Activated CD4-positive, alpha-beta memory T cell treated with anti-CD3 and anti-CD28 coated beads for 36 hours (primary cell): Measurements from ENCODE around the gene IGF1R. TPM values are rescaled to one million over a fixed set of nuclear protein-coding genes. Genes with fewer than 3 reads are reported as not detected.

Source experiments
- CTCF ChIA-PET: fragments of 350-600 bp; sonication (Branson Sonifier 250); formaldehyde crosslinking; loops from one replicate; lab custom pipeline; 2021; ENCODE audit warnings: antibody characterized with exemption, inconsistent platforms; lab: Charles Lee
- POLR2A ChIA-PET: fragments of 350-600 bp; sonication (Branson Sonifier 250); formaldehyde crosslinking; loops from one replicate; lab custom pipeline; 2021; ENCODE audit warnings: antibody characterized with exemption; lab: Charles Lee
- DNase-seq: peaks from one replicate; pipeline ENCODE4 v3.0.0-alpha.2; 2020
- H3K27ac Mint-ChIP-seq: one replicate; pipeline ENCODE4 v1.8.0; 2021; ENCODE audit warnings: mixed read lengths
- H3K27me3 Mint-ChIP-seq: one replicate; pipeline ENCODE4 v1.8.0; 2021; ENCODE audit warnings: mixed read lengths
- H3K36me3 Mint-ChIP-seq: one replicate; pipeline ENCODE4 v1.8.0; 2021; ENCODE audit warnings: mixed read lengths
- H3K4me1 Mint-ChIP-seq: one replicate; pipeline ENCODE4 v1.8.0; 2021; ENCODE audit warnings: low read depth, mixed read lengths
- H3K4me3 Mint-ChIP-seq: one replicate; pipeline ENCODE4 v1.8.0; 2021; ENCODE audit warnings: mild to moderate bottlenecking, mixed read lengths
- H3K9me3 Mint-ChIP-seq: one replicate; pipeline ENCODE4 v1.8.0; 2021; ENCODE audit warnings: mixed read lengths
- intact Hi-C: fragments of 100-400 bp; cut with micrococcal nuclease; formaldehyde crosslinking; loops from one replicate; pipeline ENCODE4 v1.15.1; 2023
- total RNA-seq, 2 experiments: library from RNA; stranded (reverse); gene quantifications; one replicate each; pipeline ENCODE4 v1.2.3, GENCODE V29; 2021

Gene IGF1R
- total RNA-seq, 2 experiments from 2014 or later = 13.2 to 14.8 TPM

GRCh38 chr15:98663045-98663444, 14.7 kb downstream of the IGF1R start:
- DNase-seq = no peak
- intact Hi-C loops = no loop called here
- POLR2A ChIA-PET = no interaction called here
- Mint-ChIP-seq H3K27ac (no peak overlapping the region), H3K36me3 (no peaks in the 10 kb centered on the region), H3K4me1 (peaks cover 14% of the 10 kb centered on the region), H3K9me3 (no peaks in the 10 kb centered on the region), H3K27me3 (peaks cover 4% of the 10 kb centered on the region), H3K4me3 (no peak overlapping the region)
- CTCF ChIA-PET = interaction anchor here (1.9 kb wide), 1 partner anchor 10 kb away, joined by 5 read pairs; no protein-coding TSS in a partner anchor

- no peak overlapping the region for H3K4me3 Mint-ChIP-seq
- peaks cover 16% of the 10 kb centered on the region for H3K4me1 Mint-ChIP-seq
- intact Hi-C loops = no loop called here
- H3K27ac Mint-ChIP-seq = no peak overlapping the region
- H3K9me3 Mint-ChIP-seq = no peaks in the 10 kb centered on the region
- no peak for DNase-seq
- ChIA-PET POLR2A (no interaction called here), CTCF (no interaction called here)
- peaks cover 4% of the 10 kb centered on the region for H3K27me3 Mint-ChIP-seq
- H3K36me3 Mint-ChIP-seq = no peaks in the 10 kb centered on the region
Measured at GRCh38 chr15:98663606-98664005, 15.3 kb downstream of the IGF1R start.

- ChIA-PET POLR2A (no interaction called here), CTCF (no interaction called here)
- no peak overlapping the region for H3K4me3 Mint-ChIP-seq
- H3K36me3 Mint-ChIP-seq = no peaks in the 10 kb centered on the region
- H3K4me1 Mint-ChIP-seq = peaks cover 41% of the 10 kb centered on the region
- intact Hi-C loops = loop anchor here (5.0 kb wide), 1 partner anchor 111 kb away; no protein-coding TSS in a partner anchor
- no peaks in the 10 kb centered on the region for H3K9me3 Mint-ChIP-seq
- no peak overlapping the region for H3K27ac Mint-ChIP-seq
- no peak for DNase-seq
- H3K27me3 Mint-ChIP-seq = no peaks in the 10 kb centered on the region
Measured at GRCh38 chr15:98666441-98666840, 18.1 kb downstream of the IGF1R start.

- no peaks in the 10 kb centered on the region for H3K27me3 Mint-ChIP-seq
- ChIA-PET POLR2A (no interaction called here), CTCF (interaction anchor here (0.6 to 1.1 kb wide), 2 partner anchors 13 to 215 kb away, joined by 3 read pairs; no protein-coding TSS in a partner anchor)
- DNase-seq = no peak
- H3K36me3 Mint-ChIP-seq = no peaks in the 10 kb centered on the region
- H3K4me1 Mint-ChIP-seq = peaks cover 41% of the 10 kb centered on the region
- intact Hi-C loops = loop anchor here (5.0 kb wide), 1 partner anchor 110 kb away; no protein-coding TSS in a partner anchor
- H3K4me3 Mint-ChIP-seq = no peak overlapping the region
- H3K9me3 Mint-ChIP-seq = no peaks in the 10 kb centered on the region
- no peak overlapping the region for H3K27ac Mint-ChIP-seq
Measured at GRCh38 chr15:98666841-98667240, 18.5 kb downstream of the IGF1R start.

- intact Hi-C loops = loop anchor here (2.0 to 5.0 kb wide), 2 partner anchors 15 to 110 kb away; no protein-coding TSS in a partner anchor
- no peaks in the 10 kb centered on the region for H3K9me3 Mint-ChIP-seq
- H3K4me1 Mint-ChIP-seq = peaks cover 39% of the 10 kb centered on the region
- no peak for DNase-seq
- ChIA-PET CTCF (interaction anchor here (0.6 to 1.1 kb wide), 2 partner anchors 12 to 214 kb away, joined by 3 read pairs; no protein-coding TSS in a partner anchor), POLR2A (no interaction called here)
- no peak overlapping the region for H3K4me3 Mint-ChIP-seq
- no peak overlapping the region for H3K27ac Mint-ChIP-seq
- no peaks in the 10 kb centered on the region for H3K36me3 Mint-ChIP-seq
- no peaks in the 10 kb centered on the region for H3K27me3 Mint-ChIP-seq
Measured at GRCh38 chr15:98667521-98668179, 19.3 kb downstream of the IGF1R start.

- DNase-seq = peak; percentile 77
- peak overlapping the region; percentile 36 for H3K27ac Mint-ChIP-seq
- H3K9me3 Mint-ChIP-seq = no peaks in the 10 kb centered on the region
- H3K4me3 Mint-ChIP-seq = no peak overlapping the region
- ChIA-PET CTCF (interaction anchor here (1.0 to 1.9 kb wide), 3 partner anchors 9 to 182 kb away, joined by 5 to 8 read pairs (median 6); no protein-coding TSS in a partner anchor), POLR2A (no interaction called here)
- intact Hi-C loops = loop anchor here (1.0 to 5.0 kb wide), 3 partner anchors 16 to 109 kb away; partner anchors contain the start of gene IGF1R
- H3K4me1 Mint-ChIP-seq = peaks cover 39% of the 10 kb centered on the region
- H3K27me3 Mint-ChIP-seq = no peaks in the 10 kb centered on the region
- H3K36me3 Mint-ChIP-seq = no peaks in the 10 kb centered on the region
Measured at GRCh38 chr15:98668566-98669308, 20.4 kb downstream of the IGF1R start.

GRCh38 chr15:98669638-98670037, 21.3 kb downstream of the IGF1R start:
- ChIA-PET POLR2A (no interaction called here), CTCF (interaction anchor here (1.7 to 1.9 kb wide), 2 partner anchors 10 to 150 kb away, joined by 6 to 8 read pairs; no protein-coding TSS in a partner anchor)

GRCh38 chr15:98671060-98672008, 23.0 kb downstream of the IGF1R start:
- CTCF ChIA-PET = interaction anchor here (1.1 to 1.7 kb wide), 4 partner anchors 11 to 179 kb away, joined by 3 to 5 read pairs (median 4); no protein-coding TSS in a partner anchor
- H3K4me3 Mint-ChIP-seq = no peak overlapping the region
- no peak overlapping the region for H3K27ac Mint-ChIP-seq
- no peaks in the 10 kb centered on the region for H3K36me3 Mint-ChIP-seq
- no peaks in the 10 kb centered on the region for H3K9me3 Mint-ChIP-seq
- H3K27me3 Mint-ChIP-seq = no peaks in the 10 kb centered on the region
- POLR2A ChIA-PET = no interaction called here
- peaks cover 40% of the 10 kb centered on the region for H3K4me1 Mint-ChIP-seq
- DNase-seq = no peak
- intact Hi-C loops = no loop called here

More at GRCh38 chr15:98669638-98670037, 21.3 kb downstream of the IGF1R start:
- Mint-ChIP-seq H3K36me3 (no peaks in the 10 kb centered on the region), H3K9me3 (no peaks in the 10 kb centered on the region), H3K27me3 (no peaks in the 10 kb centered on the region), H3K27ac (peak overlapping the region; percentile 36), H3K4me1 (peaks cover 42% of the 10 kb centered on the region), H3K4me3 (no peak overlapping the region)
- intact Hi-C loops = loop anchor here (1.0 to 5.0 kb wide), 3 partner anchors 17 to 108 kb away; partner anchors contain the start of gene IGF1R
- DNase-seq = no peak

GRCh38 chr15:98673133-98673532, 24.8 kb downstream of the IGF1R start:
- Mint-ChIP-seq H3K4me1 (peaks cover 33% of the 10 kb centered on the region), H3K9me3 (no peaks in the 10 kb centered on the region), H3K27me3 (no peaks in the 10 kb centered on the region), H3K4me3 (no peak overlapping the region), H3K36me3 (no peaks in the 10 kb centered on the region), H3K27ac (no peak overlapping the region)
- DNase-seq = no peak
- CTCF ChIA-PET = interaction anchor here (0.6 to 1.5 kb wide), 3 partner anchors 13 to 16 kb away, joined by 3 to 5 read pairs (median 3); no protein-coding TSS in a partner anchor
- POLR2A ChIA-PET = no interaction called here
- intact Hi-C loops = no loop called here

GRCh38 chr15:98674336-98674735, 26.0 kb downstream of the IGF1R start:
- POLR2A ChIA-PET = no interaction called here
- CTCF ChIA-PET = interaction anchor here (1.5 kb wide), 1 partner anchor 16 kb away, joined by 3 read pairs; no protein-coding TSS in a partner anchor
- H3K9me3 Mint-ChIP-seq = no peaks in the 10 kb centered on the region
- H3K4me1 Mint-ChIP-seq = peaks cover 22% of the 10 kb centered on the region
- H3K36me3 Mint-ChIP-seq = no peaks in the 10 kb centered on the region
- no peak overlapping the region for H3K4me3 Mint-ChIP-seq
- intact Hi-C loops = no loop called here
- H3K27ac Mint-ChIP-seq = no peak overlapping the region
- DNase-seq = no peak
- no peaks in the 10 kb centered on the region for H3K27me3 Mint-ChIP-seq

- POLR2A ChIA-PET = no interaction called here
- Mint-ChIP-seq H3K27ac (no peak overlapping the region), H3K9me3 (no peaks in the 10 kb centered on the region), H3K36me3 (no peaks in the 10 kb centered on the region), H3K4me3 (no peak overlapping the region), H3K4me1 (peaks cover 9% of the 10 kb centered on the region), H3K27me3 (no peaks in the 10 kb centered on the region)
- DNase-seq = no peak
- intact Hi-C loops = no loop called here
- CTCF ChIA-PET = no interaction called here
Measured at GRCh38 chr15:98676586-98677270, 28.4 kb downstream of the IGF1R start.
